K562 (cell line): Measurements from ENCODE around the gene SLC28A1. TPM values are rescaled to one million over a fixed set of nuclear protein-coding genes. Genes with fewer than 3 reads are reported as not detected.
A peak's percentile ranks its signal among the peaks of the same experiment; 100 is the strongest.

Experiments
- BHLHE40 ChIP-seq: IDR thresholded peaks from 2 replicates; pipeline ENCODE4 v1.6.1; 2011; ENCODE audit warnings: low read length, improper control_type of control experiment
- ELF2 ChIP-seq: fragments of 250-450 bp; sonication (Bioruptor Pico); IDR thresholded peaks from 2 replicates; pipeline ENCODE4 v1.5.0; 2021; ENCODE audit warnings: mild to moderate bottlenecking
- FOSL1 ChIP-seq: fragments of 200-800 bp; sonication (Bioruptor generic); conservative IDR thresholded peaks from 2 replicates; pipeline ENCODE4 v1.6.1; 2016; ENCODE audit warnings: missing genetic modification characterization, missing compliant biosample characterization
- JUND ChIP-seq, 2 experiments: IDR thresholded peaks; 2 replicates in 1 of 2; 3 replicates in 1 of 2; pipeline ENCODE4 v1.6.1; 2011; ENCODE audit warnings: borderline replicate concordance in 2 of 2, low read depth in 2 of 2, low read length in 2 of 2, improper control_type of control experiment in 1 of 2, missing biosample characterization in 1 of 2, missing genetic modification characterization in 1 of 2, missing genetic modification reagents in 1 of 2
- MAZ ChIP-seq, 2 experiments: fragments of 450-650 bp in 1 of 2; sonication (generic) in 1 of 2; formaldehyde crosslinking; IDR thresholded peaks in 1 of 2; conservative IDR thresholded peaks in 1 of 2; 2 replicates each; pipeline versions ENCODE4 v1.4.0 to v1.5.0; 2020; ENCODE audit warnings: mild to moderate bottlenecking in 1 of 2, missing genetic modification reagents in 1 of 2
- NRF1 ChIP-seq, 2 experiments: fragments of 450-650 bp; IDR thresholded peaks in 1 of 2; conservative IDR thresholded peaks in 1 of 2; 2 replicates each; pipeline ENCODE4 v1.6.1; 2014; ENCODE audit warnings: mild to moderate bottlenecking in 2 of 2
- OTX1 ChIP-seq: fragments of 450-650 bp; formaldehyde crosslinking; IDR thresholded peaks from 2 replicates; pipeline ENCODE4 v1.4.0; 2022; ENCODE audit warnings: mild to moderate bottlenecking
- PHB2 ChIP-seq: fragments of 450-650 bp; IDR thresholded peaks from 2 replicates; pipeline ENCODE4 v1.6.1; 2017; ENCODE audit warnings: low read depth
- RBM22 ChIP-seq: fragments of 200-400 bp; formaldehyde crosslinking; IDR thresholded peaks from 2 replicates; pipeline ENCODE4 v1.6.1; 2018; ENCODE audit warnings: low read length, low read depth; ENCODE audit not compliant: poor library complexity, severe bottlenecking
- SMARCE1 ChIP-seq: fragments of 450-650 bp; IDR thresholded peaks from 2 replicates; pipeline ENCODE4 v1.7.1; 2016; ENCODE audit warnings: mild to moderate bottlenecking
- STAT6 ChIP-seq: sonication (generic); formaldehyde crosslinking; IDR thresholded peaks from 2 replicates; pipeline ENCODE4 v1.8.1; 2023; ENCODE audit warnings: mild to moderate bottlenecking, missing genetic modification reagents
- TAF1 ChIP-seq: IDR thresholded peaks from 2 replicates; pipeline ENCODE4 v1.6.1; 2011; ENCODE audit warnings: mild to moderate bottlenecking, low read length, moderate library complexity; ENCODE audit not compliant: insufficient read depth, control insufficient read depth, severe bottlenecking; ENCODE audit errors: extremely low read depth
- TCF7 ChIP-seq: sonication (generic); IDR thresholded peaks from 2 replicates; pipeline ENCODE4 v1.6.1; 2016; ENCODE audit warnings: antibody characterized with exemption, borderline replicate concordance
- YY1 ChIP-seq, 3 experiments: IDR thresholded peaks; 2 replicates each; pipeline ENCODE4 v1.6.1; 2011; ENCODE audit warnings: low read length in 2 of 3, mild to moderate bottlenecking in 2 of 3, moderate library complexity in 2 of 3, borderline replicate concordance in 1 of 3, control low read depth in 1 of 3, low read depth in 1 of 3; ENCODE audit not compliant: insufficient read depth in 3 of 3, insufficient replicate concordance in 2 of 3, control insufficient read depth in 1 of 3, insufficient read length in 1 of 3; ENCODE audit errors: extremely low read depth in 1 of 3
- ZBTB34 ChIP-seq: fragments of 250-450 bp; sonication (Bioruptor Pico); IDR thresholded peaks from 2 replicates; pipeline ENCODE4 v1.8.0; 2021; ENCODE audit warnings: mild to moderate bottlenecking, moderate library complexity
- ZBTB9 ChIP-seq: fragments of 450-650 bp; formaldehyde crosslinking; IDR thresholded peaks from 2 replicates; pipeline ENCODE4 v1.4.0; 2020; ENCODE audit warnings: mild to moderate bottlenecking, moderate library complexity
- ZNF140 ChIP-seq: fragments of 250-450 bp; sonication (Bioruptor Pico); IDR thresholded peaks from 2 replicates; pipeline ENCODE4 v1.8.0; 2021; ENCODE audit warnings: moderate library complexity, mild to moderate bottlenecking, inconsistent platforms
- ZNF436 ChIP-seq: fragments of 250-450, 450-650 bp; sonication (Bioruptor Pico); formaldehyde crosslinking; IDR thresholded peaks from 2 replicates; pipeline ENCODE4 v1.7.0; 2020; ENCODE audit warnings: mild to moderate bottlenecking
- ZNF507 ChIP-seq: conservative IDR thresholded peaks from 2 replicates; pipeline ENCODE4 v1.6.1; 2017; ENCODE audit warnings: missing genetic modification characterization, missing compliant biosample characterization
- polyA plus RNA-seq, 8 experiments: library from polyadenylated mRNA; depleted of rRNA in 4 of 8; stranded (reverse) in 5 of 8; unstranded in 3 of 8; fragments of >200 nt; fragmentation: Nextera tagmentation in 2 of 8; fragmentation: Illumina TruSeq in 1 of 8; extraction: Ambion mirVana in 2 of 8; extraction: Trizol in 1 of 8; gene quantifications; 2 replicates each; pipeline versions ENCODE4 v1.2.1 to v1.2.3, GENCODE V29; 2011 to 2014; ENCODE audit warnings: inconsistent platforms in 1 of 8, missing spikeins in 1 of 8
- total RNA-seq, 7 experiments: library from RNA; depleted of rRNA in 6 of 7; stranded (reverse); fragments of >200 nt in 6 of 7; fragmentation: Illumina TruSeq in 2 of 7; extraction: Trizol in 2 of 7; gene quantifications; 2 replicates each; pipeline versions ENCODE4 v1.2.1 to v1.2.3, GENCODE V29; 2011 to 2021; ENCODE audit warnings: low replicate concordance in 1 of 7
- TF ChIP-seq, protein P1 (sequence below): fragments of 450-650 bp; conservative IDR thresholded peaks from 2 replicates; pipeline ENCODE4 v1.6.1; 2016; ENCODE audit warnings: missing genetic modification characterization, low read depth, mild to moderate bottlenecking, missing compliant biosample characterization, moderate library complexity

SLC28A1 gene
- total and polyA plus RNA-seq, 9 of the 15 experiments (the other 6 are each of a cell fraction or from before 2014, with no cell fraction given) = 0.04 TPM; not detected in 8

DNA sequence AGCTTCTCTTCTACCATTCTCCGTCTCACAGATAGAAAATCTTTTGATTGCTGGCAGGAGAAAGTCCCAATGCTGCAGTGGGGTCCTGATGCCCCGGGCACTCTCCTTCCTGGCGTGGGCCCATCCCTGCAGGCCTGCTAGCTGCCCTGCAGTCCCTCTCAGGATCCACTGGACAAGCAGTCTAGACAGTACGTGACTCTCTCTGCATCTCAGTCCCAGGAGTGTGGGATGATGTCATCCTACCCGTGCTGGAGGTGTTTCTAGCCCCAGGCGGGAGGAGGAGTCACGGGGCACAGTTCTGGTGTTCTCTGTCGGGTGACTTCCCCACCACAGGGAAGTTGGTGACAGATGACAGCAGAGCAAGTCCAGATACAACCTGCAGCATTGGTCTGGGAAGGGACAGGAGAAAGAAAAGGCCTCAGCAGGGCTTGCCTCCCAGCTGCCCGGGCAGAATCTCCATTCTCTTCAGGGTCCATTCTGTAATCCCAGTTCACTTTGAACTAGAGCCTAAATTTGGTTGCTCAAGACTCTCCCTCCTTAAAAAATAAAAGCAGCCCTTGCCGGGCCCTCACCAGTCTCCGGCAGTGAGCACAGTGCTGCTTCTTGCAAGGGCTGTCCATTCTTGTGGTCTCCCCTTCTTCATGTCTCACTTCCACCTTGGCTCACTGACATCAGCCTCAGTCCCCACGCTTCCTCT is 30.6 kb downstream of the SLC28A1 start (continued):
- TF ChIP-seq, protein P1, sequence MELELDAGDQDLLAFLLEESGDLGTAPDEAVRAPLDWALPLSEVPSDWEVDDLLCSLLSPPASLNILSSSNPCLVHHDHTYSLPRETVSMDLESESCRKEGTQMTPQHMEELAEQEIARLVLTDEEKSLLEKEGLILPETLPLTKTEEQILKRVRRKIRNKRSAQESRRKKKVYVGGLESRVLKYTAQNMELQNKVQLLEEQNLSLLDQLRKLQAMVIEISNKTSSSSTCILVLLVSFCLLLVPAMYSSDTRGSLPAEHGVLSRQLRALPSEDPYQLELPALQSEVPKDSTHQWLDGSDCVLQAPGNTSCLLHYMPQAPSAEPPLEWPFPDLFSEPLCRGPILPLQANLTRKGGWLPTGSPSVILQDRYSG (tag) = no peak
- TF ChIP-seq TCF7 (0 out of 2 replicates have a peak, but pooled peaks have one; percentile 48), NRF1 (conservative IDR thresholded peaks at IDR 0.05 in 1 of 2, IDR thresholded peaks at IDR 0.05 in 1 of 2) (peak; percentile 21 to 49; a peak in 1 of 4 replicates), MAZ (CRISPR knock-in tag; conservative IDR thresholded peaks at IDR 0.05 in 1 of 2, IDR thresholded peaks at IDR 0.05 in 1 of 2) (0 out of 4 replicates have a peak, but pooled peaks of 1 of the 2 experiments have one; percentile 31), FOSL1 (tag) (peak; percentile 60), YY1 (IDR thresholded peaks at IDR 0.05; ENCODE audit: borderline replicate concordance in 1 of 3, control insufficient read depth in 1 of 3, extremely low read depth in 1 of 3, insufficient read depth in 3 of 3, insufficient read length in 1 of 3, insufficient replicate concordance in 2 of 3, low read depth in 1 of 3, low read length in 2 of 3) (no peak), JUND (IDR thresholded peaks at IDR 0.05; ENCODE audit: borderline replicate concordance, low read depth, low read length) (peak; percentile 98), JUND (tag; IDR thresholded peaks at IDR 0.05; ENCODE audit: borderline replicate concordance, low read depth, low read length) (peak; percentile 99), ZNF507 (tag) (no peak), PHB2 (no peak), ZNF436 (CRISPR knock-in tag) (no peak), SMARCE1 (peak; percentile 56; the same call in 1 of the 2 replicates), ZBTB9 (CRISPR knock-in tag) (0 out of 2 replicates have a peak, but pooled peaks have one; percentile 11), STAT6 (CRISPR knock-in tag) (no peak; the same call in 1 of the 2 replicates), TAF1 (no peak), OTX1 (CRISPR knock-in tag) (no peak), ZBTB34 (CRISPR knock-in tag) (no peak), RBM22 (no peak), ZNF140 (CRISPR knock-in tag) (no peak), ELF2 (CRISPR knock-in tag) (no peak), BHLHE40 (peak; percentile 100)
